ENCODE measurements around the gene CIITA. TPM values are rescaled to one million over a fixed set of nuclear protein-coding genes. Genes with fewer than 3 reads are reported as not detected.
A peak's percentile ranks its signal among the peaks of the same experiment; 100 is the strongest.

CIITA gene
- total and polyA plus RNA-seq, 9 of the 15 experiments (the other 6 are each of a cell fraction or from before 2014, with no cell fraction given): 0.01 to 0.20 (median 0.11) TPM; not detected in 4

DNA sequence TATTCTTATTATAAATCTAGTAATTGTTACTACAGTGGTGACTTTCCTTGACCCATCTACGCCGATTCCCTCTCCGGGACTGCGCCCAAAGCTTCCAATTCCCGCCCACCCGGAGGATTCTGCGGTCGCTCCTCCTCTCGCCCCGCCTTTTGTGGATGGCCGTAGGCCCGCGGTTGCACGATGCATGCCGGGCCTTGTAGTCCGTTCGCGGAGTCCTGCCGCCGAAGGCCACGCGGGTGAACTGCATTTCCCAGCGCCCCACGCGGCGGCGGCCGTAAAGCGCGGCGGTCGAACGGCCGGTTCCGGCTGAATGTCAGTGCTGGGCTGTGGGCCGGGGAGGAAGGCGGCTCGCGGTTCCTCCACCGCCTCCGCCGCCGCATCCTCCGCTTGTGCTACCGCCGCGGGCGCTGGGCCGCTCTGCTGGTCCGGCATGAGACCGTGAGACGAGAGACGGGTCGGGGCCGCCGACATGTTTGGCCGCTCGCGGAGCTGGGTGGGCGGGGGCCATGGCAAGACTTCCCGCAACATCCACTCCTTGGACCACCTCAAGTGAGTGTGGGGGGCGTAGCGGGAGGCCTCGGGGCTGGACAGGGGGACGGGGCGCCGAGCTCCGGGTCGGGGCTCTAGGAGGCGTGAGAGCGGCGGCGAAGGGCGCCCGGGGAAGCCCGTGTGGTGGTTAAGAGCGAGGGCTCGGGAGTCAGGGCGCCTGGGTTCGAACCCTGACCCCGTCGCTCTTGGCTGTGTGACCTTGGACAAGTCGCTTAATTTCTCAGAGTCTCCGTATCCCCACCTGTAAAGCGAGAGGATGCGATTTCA is 67.5 kb downstream of the CIITA start, which contains the start of gene CLEC16A (continued):
- TF ChIP-seq, protein P1, sequence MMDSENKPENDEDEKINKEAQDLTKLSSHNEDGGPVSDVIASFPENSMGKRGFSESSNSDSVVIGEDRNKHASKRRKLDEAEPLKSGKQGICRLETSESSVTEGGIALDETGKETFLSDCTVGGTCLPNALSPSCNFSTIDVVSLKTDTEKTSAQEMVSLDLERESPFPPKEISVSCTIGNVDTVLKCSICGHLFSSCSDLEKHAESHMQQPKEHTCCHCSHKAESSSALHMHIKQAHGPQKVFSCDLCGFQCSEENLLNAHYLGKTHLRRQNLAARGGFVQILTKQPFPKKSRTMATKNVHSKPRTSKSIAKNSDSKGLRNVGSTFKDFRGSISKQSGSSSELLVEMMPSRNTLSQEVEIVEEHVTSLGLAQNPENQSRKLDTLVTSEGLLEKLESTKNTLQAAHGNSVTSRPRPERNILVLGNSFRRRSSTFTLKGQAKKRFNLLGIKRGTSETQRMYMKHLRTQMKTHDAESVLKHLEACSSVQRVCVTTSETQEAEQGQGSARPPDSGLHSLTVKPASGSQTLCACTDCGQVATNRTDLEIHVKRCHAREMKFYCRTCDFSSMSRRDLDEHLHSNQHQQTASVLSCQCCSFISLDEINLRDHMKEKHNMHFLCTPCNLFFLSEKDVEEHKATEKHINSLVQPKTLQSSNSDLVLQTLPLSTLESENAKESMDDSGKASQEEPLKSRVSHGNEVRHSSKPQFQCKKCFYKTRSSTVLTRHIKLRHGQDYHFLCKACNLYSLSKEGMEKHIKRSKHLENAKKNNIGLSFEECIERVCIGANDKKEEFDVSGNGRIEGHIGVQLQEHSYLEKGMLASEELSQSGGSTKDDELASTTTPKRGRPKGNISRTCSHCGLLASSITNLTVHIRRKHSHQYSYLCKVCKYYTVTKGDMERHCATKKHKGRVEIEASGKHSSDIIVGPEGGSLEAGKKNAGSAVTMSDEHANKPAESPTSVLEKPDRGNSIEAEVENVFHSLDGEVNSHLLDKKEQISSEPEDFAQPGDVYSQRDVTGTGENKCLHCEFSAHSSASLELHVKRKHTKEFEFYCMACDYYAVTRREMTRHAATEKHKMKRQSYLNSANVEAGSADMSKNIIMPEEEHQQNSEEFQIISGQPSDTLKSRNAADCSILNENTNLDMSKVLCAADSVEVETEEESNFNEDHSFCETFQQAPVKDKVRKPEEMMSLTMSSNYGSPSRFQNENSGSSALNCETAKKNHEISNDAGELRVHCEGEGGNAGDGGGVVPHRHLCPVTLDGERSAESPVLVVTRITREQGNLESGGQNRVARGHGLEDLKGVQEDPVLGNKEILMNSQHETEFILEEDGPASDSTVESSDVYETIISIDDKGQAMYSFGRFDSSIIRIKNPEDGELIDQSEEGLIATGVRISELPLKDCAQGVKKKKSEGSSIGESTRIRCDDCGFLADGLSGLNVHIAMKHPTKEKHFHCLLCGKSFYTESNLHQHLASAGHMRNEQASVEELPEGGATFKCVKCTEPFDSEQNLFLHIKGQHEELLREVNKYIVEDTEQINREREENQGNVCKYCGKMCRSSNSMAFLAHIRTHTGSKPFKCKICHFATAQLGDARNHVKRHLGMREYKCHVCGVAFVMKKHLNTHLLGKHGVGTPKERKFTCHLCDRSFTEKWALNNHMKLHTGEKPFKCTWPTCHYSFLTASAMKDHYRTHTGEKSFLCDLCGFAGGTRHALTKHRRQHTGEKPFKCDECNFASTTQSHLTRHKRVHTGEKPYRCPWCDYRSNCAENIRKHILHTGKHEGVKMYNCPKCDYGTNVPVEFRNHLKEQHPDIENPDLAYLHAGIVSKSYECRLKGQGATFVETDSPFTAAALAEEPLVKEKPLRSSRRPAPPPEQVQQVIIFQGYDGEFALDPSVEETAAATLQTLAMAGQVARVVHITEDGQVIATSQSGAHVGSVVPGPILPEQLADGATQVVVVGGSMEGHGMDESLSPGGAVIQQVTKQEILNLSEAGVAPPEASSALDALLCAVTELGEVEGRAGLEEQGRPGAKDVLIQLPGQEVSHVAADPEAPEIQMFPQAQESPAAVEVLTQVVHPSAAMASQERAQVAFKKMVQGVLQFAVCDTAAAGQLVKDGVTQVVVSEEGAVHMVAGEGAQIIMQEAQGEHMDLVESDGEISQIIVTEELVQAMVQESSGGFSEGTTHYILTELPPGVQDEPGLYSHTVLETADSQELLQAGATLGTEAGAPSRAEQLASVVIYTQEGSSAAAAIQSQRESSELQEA (IDR thresholded peaks at IDR 0.05; ENCODE audit: low read depth): no peak
- TF ChIP-seq ZFX (CRISPR knock-in tag; IDR thresholded peaks at IDR 0.05): peak; percentile 80
- TF ChIP-seq ZFP36 (IDR thresholded peaks at IDR 0.05; ENCODE audit: low read depth, low read length, partially characterized antibody): peak; percentile 12
- no peak for TF ChIP-seq FOXA1 (IDR thresholded peaks at IDR 0.05; ENCODE audit: borderline replicate concordance)
- TF ChIP-seq, protein P2, sequence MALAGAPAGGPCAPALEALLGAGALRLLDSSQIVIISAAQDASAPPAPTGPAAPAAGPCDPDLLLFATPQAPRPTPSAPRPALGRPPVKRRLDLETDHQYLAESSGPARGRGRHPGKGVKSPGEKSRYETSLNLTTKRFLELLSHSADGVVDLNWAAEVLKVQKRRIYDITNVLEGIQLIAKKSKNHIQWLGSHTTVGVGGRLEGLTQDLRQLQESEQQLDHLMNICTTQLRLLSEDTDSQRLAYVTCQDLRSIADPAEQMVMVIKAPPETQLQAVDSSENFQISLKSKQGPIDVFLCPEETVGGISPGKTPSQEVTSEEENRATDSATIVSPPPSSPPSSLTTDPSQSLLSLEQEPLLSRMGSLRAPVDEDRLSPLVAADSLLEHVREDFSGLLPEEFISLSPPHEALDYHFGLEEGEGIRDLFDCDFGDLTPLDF (CRISPR knock-in tag; IDR thresholded peaks at IDR 0.05): peak; percentile 65; the same call in 1 of the 2 replicates
- no peak for TF ChIP-seq ARID1B (IDR thresholded peaks at IDR 0.05)
- TF ChIP-seq KLF6 (CRISPR knock-in tag; IDR thresholded peaks at IDR 0.05; ENCODE audit: borderline replicate concordance): no peak
- TF ChIP-seq HIVEP1 (CRISPR knock-in tag; IDR thresholded peaks at IDR 0.05): no peak
- TF ChIP-seq MYNN (IDR thresholded peaks at IDR 0.05): no peak
- TF ChIP-seq MYNN (CRISPR knock-in tag; IDR thresholded peaks at IDR 0.05): no peak
- no peak for TF ChIP-seq PHTF2 (CRISPR knock-in tag; IDR thresholded peaks at IDR 0.05)
- peak; percentile 19; the same call in 1 of the 2 replicates for TF ChIP-seq LARP7 (IDR thresholded peaks at IDR 0.05)
- no peak for TF ChIP-seq TAF9B (IDR thresholded peaks at IDR 0.05; ENCODE audit: partially characterized antibody)
- no peak for TF ChIP-seq POLR3A (IDR thresholded peaks at IDR 0.05; ENCODE audit: borderline replicate concordance, extremely low read depth, insufficient read depth, insufficient read length)
- TF ChIP-seq ZNF76 (CRISPR knock-in tag; IDR thresholded peaks at IDR 0.05; ENCODE audit: borderline replicate concordance): no peak
- no peak for TF ChIP-seq NFYB (IDR thresholded peaks at IDR 0.05; ENCODE audit: extremely low read depth, insufficient read length)
- no peak for TF ChIP-seq RAD51 (IDR thresholded peaks at IDR 0.05; ENCODE audit: borderline replicate concordance, low read depth)
- TF ChIP-seq, protein P3, sequence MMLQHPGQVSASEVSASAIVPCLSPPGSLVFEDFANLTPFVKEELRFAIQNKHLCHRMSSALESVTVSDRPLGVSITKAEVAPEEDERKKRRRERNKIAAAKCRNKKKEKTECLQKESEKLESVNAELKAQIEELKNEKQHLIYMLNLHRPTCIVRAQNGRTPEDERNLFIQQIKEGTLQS (IDR thresholded peaks at IDR 0.05): no peak
- TF ChIP-seq, protein P3 (CRISPR knock-in tag; conservative IDR thresholded peaks at IDR 0.05): no peak
